ENCODE measurements around the gene PTGFR.

DNA sequence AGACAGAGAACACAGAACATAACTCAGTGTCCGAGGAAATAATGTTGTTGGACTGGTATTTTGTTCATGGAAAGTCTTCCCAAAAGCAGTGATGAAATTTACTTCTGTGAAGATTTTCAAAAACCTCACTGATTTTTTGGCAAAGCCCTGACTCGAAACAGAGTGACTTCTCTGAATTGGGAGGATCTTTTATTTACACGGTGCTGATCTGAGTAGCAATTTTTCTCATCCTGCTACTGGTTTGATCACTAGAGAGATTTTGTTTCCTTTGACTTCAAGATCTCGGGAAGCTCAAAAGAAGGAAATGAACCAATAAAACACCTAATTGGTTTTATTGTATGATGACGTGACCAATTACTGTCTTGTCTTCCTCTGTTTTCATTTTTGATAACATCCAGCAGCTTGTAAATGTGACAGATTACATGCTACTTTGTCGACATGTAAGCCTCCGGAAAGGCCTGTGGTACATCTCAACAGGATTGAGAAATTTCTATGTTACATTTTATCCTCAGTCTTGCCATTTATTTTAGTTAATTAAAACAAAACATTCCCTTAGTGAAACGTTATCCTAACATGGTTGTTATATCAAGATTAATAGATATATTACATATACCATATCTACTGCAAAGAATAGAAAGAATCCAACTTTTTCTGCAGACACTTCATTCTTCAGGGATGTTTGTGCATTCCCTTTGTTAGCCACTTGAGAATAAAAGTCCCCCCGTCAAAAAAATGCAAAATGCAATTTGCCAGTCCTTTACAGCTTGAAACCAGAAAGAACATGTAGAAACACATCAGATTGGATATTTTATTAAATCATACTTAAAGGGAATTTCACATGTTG lies 86.7 kb downstream of the PTGFR start:
- no peak for TF ChIP-seq ZEB2 (tag by site-specific recombination; IDR thresholded peaks at IDR 0.05)
- TF ChIP-seq ZNF549 (tag by site-specific recombination; IDR thresholded peaks at IDR 0.05), result no peak
- no peak for TF ChIP-seq ZNF747 (tag by site-specific recombination; IDR thresholded peaks at IDR 0.05)
- no peak for TF ChIP-seq KLF1 (tag by site-specific recombination; IDR thresholded peaks at IDR 0.05)
- no peak for TF ChIP-seq ZNF184 (tag by site-specific recombination; IDR thresholded peaks at IDR 0.05)
- TF ChIP-seq ZNF274 (IDR thresholded peaks at IDR 0.05; ENCODE audit: low read length), result no peak
- TF ChIP-seq ZNF274 (tag by site-specific recombination; IDR thresholded peaks at IDR 0.05; ENCODE audit: borderline replicate concordance), result no peak
- TF ChIP-seq ZNF670 (tag by site-specific recombination; IDR thresholded peaks at IDR 0.05; ENCODE audit: low read depth), result no peak
- TF ChIP-seq, protein P1, sequence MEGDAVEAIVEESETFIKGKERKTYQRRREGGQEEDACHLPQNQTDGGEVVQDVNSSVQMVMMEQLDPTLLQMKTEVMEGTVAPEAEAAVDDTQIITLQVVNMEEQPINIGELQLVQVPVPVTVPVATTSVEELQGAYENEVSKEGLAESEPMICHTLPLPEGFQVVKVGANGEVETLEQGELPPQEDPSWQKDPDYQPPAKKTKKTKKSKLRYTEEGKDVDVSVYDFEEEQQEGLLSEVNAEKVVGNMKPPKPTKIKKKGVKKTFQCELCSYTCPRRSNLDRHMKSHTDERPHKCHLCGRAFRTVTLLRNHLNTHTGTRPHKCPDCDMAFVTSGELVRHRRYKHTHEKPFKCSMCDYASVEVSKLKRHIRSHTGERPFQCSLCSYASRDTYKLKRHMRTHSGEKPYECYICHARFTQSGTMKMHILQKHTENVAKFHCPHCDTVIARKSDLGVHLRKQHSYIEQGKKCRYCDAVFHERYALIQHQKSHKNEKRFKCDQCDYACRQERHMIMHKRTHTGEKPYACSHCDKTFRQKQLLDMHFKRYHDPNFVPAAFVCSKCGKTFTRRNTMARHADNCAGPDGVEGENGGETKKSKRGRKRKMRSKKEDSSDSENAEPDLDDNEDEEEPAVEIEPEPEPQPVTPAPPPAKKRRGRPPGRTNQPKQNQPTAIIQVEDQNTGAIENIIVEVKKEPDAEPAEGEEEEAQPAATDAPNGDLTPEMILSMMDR (tag by site-specific recombination; IDR thresholded peaks at IDR 0.05), result no peak
- TF ChIP-seq ZNF785 (tag by site-specific recombination; IDR thresholded peaks at IDR 0.05), result no peak
- TF ChIP-seq ZNF221 (tag by site-specific recombination; IDR thresholded peaks at IDR 0.05; ENCODE audit: borderline replicate concordance), result no peak

Measured in HEK293 (cell line).